Measurements from ENCODE around the gene RPL39L. TPM values are rescaled to one million over a fixed set of nuclear protein-coding genes. Genes with fewer than 3 reads are reported as not detected.

The RPL39L gene
- 1.4 TPM in 1 of 2 replicates, not detected in the other for total RNA-seq (2013; cell fraction: nucleolus; rRNA removed)
- total RNA-seq (2014; rRNA removed) (54.3 and 54.4 TPM in 2 replicates), total RNA-seq (2014; rRNA removed; fragmentation: Illumina TruSeq; extraction: Trizol) (25.2 and 28.8 TPM in 2 replicates), total RNA-seq (2021) (20.4 and 22.1 TPM in 2 replicates), polyA plus RNA-seq (2011; rRNA removed) (16.5 and 17.4 TPM in 2 replicates), polyA plus RNA-seq (2014; fragmentation: Illumina TruSeq; extraction: Trizol) (23.1 and 27.5 TPM in 2 replicates), polyA plus RNA-seq (2014; fragmentation: Nextera tagmentation; extraction: Ambion mirVana) (10 to 100 TPM; 12.5 to 33.7 TPM), polyA plus RNA-seq (2014; rRNA removed) (46.6 and 50.1 TPM in 2 replicates), polyA plus RNA-seq (2016; fragmentation: Nextera tagmentation; extraction: Ambion mirVana) (10 to 100 TPM; 59.6 to 67.8 TPM), polyA minus RNA-seq (2011; rRNA and poly(A)+ RNA removed) (2.2 and 5.2 TPM in 2 replicates), Bru-seq, nascent RNA (percentile 35 among the genes with signal in this experiment), BruChase-seq, experiment 1, labeled RNA remaining after a 6-hour chase (percentile 25 among the genes with signal in this experiment), BruChase-seq, experiment 2, labeled RNA remaining after a 2-hour chase (percentile 23 among the genes with signal in this experiment)
- 9.6 TPM for polyA plus RNA-seq (2011; ENCODE audit: low read depth)
- polyA plus RNA-seq (2011; cell fraction: cytosol; rRNA removed) = 10.2 TPM in 2 replicates
- polyA plus RNA-seq (2011; cell fraction: nucleus; rRNA removed) = 3.1 and 4.6 TPM in 2 replicates
- 21.7 and 24.8 TPM in 2 replicates for polyA plus RNA-seq (2012)
- polyA minus RNA-seq (2011; cell fraction: cytosol; rRNA and poly(A)+ RNA removed) = 4.2 and 5.9 TPM in 2 replicates
- 1.9 and 9.0 TPM in 2 replicates for polyA minus RNA-seq (2011; cell fraction: nucleus; rRNA and poly(A)+ RNA removed)
- long read RNA-seq, experiment 1, transcript RPL39L-201 (3 exons, 756 nt) = major isoform, 11 of 11 reads
- long read RNA-seq, experiment 1, partial matches to known transcripts = 0 of 11 reads
- long read RNA-seq, experiment 1, other reads (novel, unspliced or antisense) = 0 of 11 reads
- long read RNA-seq, experiment 2, transcript RPL39L-201 (3 exons, 756 nt) = major isoform, 11 of 13 reads
- long read RNA-seq, experiment 2, partial matches to known transcripts = 1 of 13 reads
- long read RNA-seq, experiment 2, other reads (novel, unspliced or antisense) = 1 of 13 reads

GRCh38 chr3:187139126-187139894 lies at the start of gene RPL39L:
RPL39L (minus strand) TSS chr3:187139496; CDS start chr3:187121300, 18,196 bp downstream.
- CTCF ChIA-PET = interaction anchor here (0.6 to 4.6 kb wide), 32 partner anchors 8 to 522 kb away, joined by 3 to 59 read pairs (median 4); partner anchors contain the start of genes EIF4A2 and RTP4
- H3K9ac ChIP-seq (ENCODE audit: control insufficient read depth, insufficient read depth, low read length) = peak within 1 kb of the TSS; percentile 88
- peak; percentile 98 for FAIRE-seq
- TF ChIP-seq POLR2AphosphoS5 (IDR thresholded peaks at IDR 0.05; ENCODE audit: low read length) (peak; percentile 77; the same call in 1 of the 2 replicates), CBX5 (IDR thresholded peaks at IDR 0.05; ENCODE audit: low read depth) (peak; percentile 84; the same call in 1 of the 2 replicates), TARDBP (IDR thresholded peaks at IDR 0.05; ENCODE audit: borderline replicate concordance) (0 out of 2 replicates have a peak, but pooled peaks have one; percentile 68), IKZF1 (conservative IDR thresholded peaks at IDR 0.05) (peak; percentile 46; the same call in 1 of the 2 replicates), KLF5 (IDR thresholded peaks at IDR 0.05; ENCODE audit: partially characterized antibody) (no peak), ZBTB4 (CRISPR knock-in tag; IDR thresholded peaks at IDR 0.05) (no peak), ATF3 (IDR thresholded peaks at IDR 0.05; ENCODE audit: borderline replicate concordance, extremely low read depth, low read depth, low read length) (no peak), ZNF217 (IDR thresholded peaks at IDR 0.05) (no peak), NKRF (conservative IDR thresholded peaks at IDR 0.05) (peak; percentile 53; the same call in 1 of the 2 replicates), JUND (IDR thresholded peaks at IDR 0.05; ENCODE audit: low read depth, low read length) (no peak), BHLHE40 (IDR thresholded peaks at IDR 0.05; ENCODE audit: borderline replicate concordance in 1 of 2, low read depth in 2 of 2, low read length in 1 of 2) (peak; percentile 49 to 60)

More at GRCh38 chr3:187139126-187139894, at the start of gene RPL39L:
- in situ Hi-C loops (cut with MboI) (no loop called here), intact Hi-C loops (cut with micrococcal nuclease; ENCODE audit: unreplicated experiment) (no loop called here)
- ATAC-seq (peak; percentile 99), DNase-seq (ENCODE audit: low read depth, low spot score) (peak; percentile 64)
- ChIA-PET SMC1A (ENCODE audit: uncharacterized antibody, unreplicated experiment) (interaction anchor here (0.7 to 4.2 kb wide), 12 partner anchors 11 to 290 kb away, joined by 3 to 31 read pairs (median 3); no protein-coding TSS in a partner anchor), RAD21 (ENCODE audit: unreplicated experiment) (interaction anchor here (0.6 to 3.0 kb wide), 13 partner anchors 10 to 290 kb away, joined by 3 to 24 read pairs (median 5); no protein-coding TSS in a partner anchor), POLR2A (interaction anchor here (0.5 to 2.4 kb wide), 7 partner anchors 11 to 617 kb away, joined by 3 to 9 read pairs (median 3); partner anchors contain the start of gene EIF4A2)
- Histone ChIP-seq H3K36me3 (ENCODE audit: control insufficient read depth in 2 of 2, insufficient read depth in 2 of 2, low read length in 1 of 2) (no peaks in the 10 kb centered on the region), H3K79me2 (ENCODE audit: control insufficient read depth, insufficient read depth, low read length) (peaks cover 3% of the 10 kb centered on the region), H4K20me1 (ENCODE audit: control insufficient read depth, insufficient read depth) (no peaks in the 10 kb centered on the region), H2AFZ (ENCODE audit: control insufficient read depth, low read depth, low read length) (peak within 1 kb of the TSS; percentile 95), H3K4me1 (ENCODE audit: control insufficient read depth, insufficient read depth, low read length) (peaks cover 7% of the 10 kb centered on the region; the same call in 1 of the 2 replicates), H3K27ac (ENCODE audit: control insufficient read depth, insufficient read depth) (peak within 1 kb of the TSS; percentile 92), H3K9me3 (replicated peaks; ENCODE audit: control insufficient read depth, insufficient read depth, low read length) (peaks cover 11% of the 10 kb centered on the region; the same call in 2 of the 3 replicates), H3K27me3 (replicated peaks in 1 of 2; ENCODE audit: control insufficient read depth in 2 of 2, insufficient read depth in 2 of 2, low read length in 1 of 2) (no peaks in the 10 kb centered on the region), H3K4me2 (ENCODE audit: control insufficient read depth, insufficient read depth) (peak within 1 kb of the TSS; percentile 87), H3K4me3 (peak within 1 kb of the TSS; percentile 63)
- 1% methylated on average over 62 of the region's 69 CpGs for WGBS (ENCODE audit: insufficient coverage, insufficient replicate concordance, low lambda C conversion rate, missing lambda C conversion rate)
- BruUV-seq (replicated peaks) = no TSS peak

Data from GM12878 (cell line).